D721Med (cell line): ENCODE data around the gene EIF4G1.

Experiments
- DNase-seq: peaks from one replicate; pipeline ENCODE4 v3.0.0; 2011; ENCODE audit warnings: low spot score; ENCODE audit not compliant: insufficient read length
- FAIRE-seq: peaks from 2 replicates; lab custom pipeline; 2011; peaks lifted over from hg19 to GRCh38; lab: Jason Lieb, UNC
- CTCF ChIP-seq: IDR thresholded peaks from 2 replicates; pipeline ENCODE4 v1.5.1; 2012; ENCODE audit warnings: mild to moderate bottlenecking, control low read depth; ENCODE audit not compliant: insufficient read depth; ENCODE audit errors: missing control alignments

The EIF4G1 gene

GRCh38 chr3:184334470-184335158 is 20.2 kb downstream of the EIF4G1 start:
- DNase-seq (no peak), FAIRE-seq (no peak)
- no peak for TF ChIP-seq CTCF

GRCh38 chr3:184335291-184335660 is 20.9 kb downstream of the EIF4G1 start:
- no peak for TF ChIP-seq CTCF
- no peak for DNase-seq
- no peak for FAIRE-seq

GRCh38 chr3:184335661-184336546 is 21.5 kb downstream of the EIF4G1 start:
- TF ChIP-seq CTCF, result no peak
- FAIRE-seq (no peak), DNase-seq (peak; percentile 70)

GRCh38 chr3:184336547-184337398 is 22.4 kb downstream of the EIF4G1 start:
- no peak for FAIRE-seq
- no peak for TF ChIP-seq CTCF
- DNase-seq, result no peak

GRCh38 chr3:184337399-184337714 is 23.0 kb downstream of the EIF4G1 start, which contains the start of gene FAM131A:
Gene FAM131A, plus strand, starts transcription at chr3:184337600. Its CDS starts 31 bp downstream, at chr3:184337631.
- no peak for FAIRE-seq
- TF ChIP-seq CTCF, result no peak
- no peak for DNase-seq

GRCh38 chr3:184337981-184338380 is 23.6 kb downstream of the EIF4G1 start:
- TF ChIP-seq CTCF, result no peak
- no peak for DNase-seq
- FAIRE-seq, result no peak
